ENCODE measurements around the gene DLK2.

The DLK2 gene

GRCh38 chr6:43442935-43443334, 12.4 kb downstream of the DLK2 start:
- Mint-ChIP-seq H3K36me3 (ENCODE audit: low read depth) (peaks cover 15% of the 10 kb centered on the region), H3K27ac (no peak overlapping the region), H3K27me3 (ENCODE audit: low read depth, poor library complexity) (peaks cover 4% of the 10 kb centered on the region), H3K9me3 (no peaks in the 10 kb centered on the region), H3K4me1 (peaks cover 7% of the 10 kb centered on the region), H3K4me3 (no peak overlapping the region)
- no peak for DNase-seq
- no peak for TF ChIP-seq CTCF (IDR thresholded peaks at IDR 0.05)

DNA sequence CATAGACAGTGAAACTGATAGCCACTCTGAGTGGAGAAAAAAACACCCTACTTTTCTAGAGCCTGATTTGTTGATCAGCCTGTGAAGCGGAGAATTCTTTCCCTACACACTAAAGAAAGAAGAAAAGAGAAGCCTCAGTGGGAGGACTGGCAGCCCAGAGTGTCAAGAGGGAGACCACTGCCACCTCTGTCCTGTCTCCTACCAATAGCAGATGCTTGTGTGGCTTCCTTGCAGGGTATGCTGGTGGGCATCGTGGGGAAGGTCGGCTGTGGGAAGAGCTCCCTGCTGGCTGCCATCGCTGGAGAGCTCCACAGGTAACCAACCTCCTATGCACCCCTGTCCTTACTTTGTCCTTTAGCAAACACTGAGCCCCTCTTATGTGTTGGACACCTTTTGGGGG, 17.6 kb downstream of the DLK2 start:
- Mint-ChIP-seq H3K4me1 (peaks cover 26% of the 10 kb centered on the region), H3K36me3 (ENCODE audit: low read depth) (peaks cover 5% of the 10 kb centered on the region), H3K4me3 (no peak overlapping the region), H3K9me3 (no peaks in the 10 kb centered on the region), H3K27me3 (ENCODE audit: low read depth, poor library complexity) (peaks cover 3% of the 10 kb centered on the region), H3K27ac (peak overlapping the region; percentile 98)
- no peak for TF ChIP-seq CTCF (IDR thresholded peaks at IDR 0.05)
- DNase-seq = no peak

- peak overlapping the region; percentile 23 for H3K4me3 Mint-ChIP-seq
These were observed 18.6 kb downstream of the DLK2 start for GRCh38 chr6:43436577-43437282.

GRCh38 chr6:43435682-43436437, 19.5 kb downstream of the DLK2 start:
- H3K9me3 Mint-ChIP-seq = no peaks in the 10 kb centered on the region
- peaks cover 12% of the 10 kb centered on the region for H3K36me3 Mint-ChIP-seq (ENCODE audit: low read depth)
- peak overlapping the region; percentile 98 for H3K27ac Mint-ChIP-seq
- peaks cover 3% of the 10 kb centered on the region for H3K27me3 Mint-ChIP-seq (ENCODE audit: low read depth, poor library complexity)
- no peak for TF ChIP-seq CTCF (IDR thresholded peaks at IDR 0.05)
- DNase-seq = no peak
- H3K4me1 Mint-ChIP-seq = peaks cover 26% of the 10 kb centered on the region
- H3K4me3 Mint-ChIP-seq = no peak overlapping the region

More at GRCh38 chr6:43436577-43437282, 18.6 kb downstream of the DLK2 start:
- peaks cover 3% of the 10 kb centered on the region for H3K27me3 Mint-ChIP-seq (ENCODE audit: low read depth, poor library complexity)
- H3K36me3 Mint-ChIP-seq (ENCODE audit: low read depth) = peaks cover 10% of the 10 kb centered on the region
- TF ChIP-seq CTCF (IDR thresholded peaks at IDR 0.05) = no peak
- no peak for DNase-seq
- no peaks in the 10 kb centered on the region for H3K9me3 Mint-ChIP-seq
- peaks cover 26% of the 10 kb centered on the region for H3K4me1 Mint-ChIP-seq
- H3K27ac Mint-ChIP-seq = peak overlapping the region; percentile 98

DNA sequence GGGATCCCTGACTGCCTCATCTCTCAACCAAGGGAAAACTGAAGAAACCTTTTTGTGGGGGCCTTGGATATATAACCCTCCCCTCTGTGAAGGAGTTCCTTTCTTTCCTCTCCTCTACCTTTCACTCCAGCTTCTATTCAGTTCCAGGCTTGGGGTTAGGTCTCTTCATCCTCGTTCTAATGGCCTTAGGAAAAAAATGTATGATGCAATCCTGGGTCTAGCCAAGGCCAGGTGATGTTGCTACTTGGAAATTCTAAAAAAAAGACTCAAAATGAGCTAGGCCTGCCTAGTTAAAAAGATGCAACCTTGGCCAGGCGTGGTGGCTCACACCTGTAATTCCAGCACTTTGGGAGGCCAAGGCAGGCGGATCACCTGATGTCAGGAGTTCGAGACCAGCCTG, 20.4 kb downstream of the DLK2 start:
- DNase-seq = no peak
- Mint-ChIP-seq H3K36me3 (ENCODE audit: low read depth) (peaks cover 12% of the 10 kb centered on the region), H3K4me3 (no peak overlapping the region), H3K27me3 (ENCODE audit: low read depth, poor library complexity) (peaks cover 3% of the 10 kb centered on the region), H3K4me1 (peaks cover 26% of the 10 kb centered on the region), H3K9me3 (no peaks in the 10 kb centered on the region), H3K27ac (no peak overlapping the region)
- TF ChIP-seq CTCF (IDR thresholded peaks at IDR 0.05) = no peak
